Stimulated activated CD4-positive, alpha-beta T cell treated with anti-CD3 and anti-CD28 coated beads, TNF-alpha, amount 100 ng/mL, for 1 hour (primary cell): ENCODE results near the gene OR56A3.

Source experiments
- DNase-seq, 3 donors: peaks; one replicate each; pipeline ENCODE4 v3.0.0-alpha.2; 2020; ENCODE audit warnings: low read depth in 3 of 3, low spot score in 1 of 3

Gene OR56A3

GRCh38 chr11:5968394-5968793 lies 26.3 kb downstream of the OR56A3 start, which contains the start of gene OR56A5:
Gene OR56A5, minus strand, starts transcription at chr11:5968494. Its CDS starts 0 bp downstream, at chr11:5968494.
- DNase-seq, result no peak

- no peak for DNase-seq
Observed at GRCh38 chr11:5973530-5973929, 31.5 kb downstream of the OR56A3 start.

- no peak for DNase-seq
Observed at GRCh38 chr11:5983443-5983842, 41.4 kb downstream of the OR56A3 start.

- DNase-seq, result no peak
Observed at GRCh38 chr11:5986885-5987284, 44.8 kb downstream of the OR56A3 start, which contains the start of gene OR52L1. Gene OR52L1, minus strand, starts transcription at chr11:5986985. Its CDS starts 55 bp downstream, at chr11:5986930.

- DNase-seq, result no peak
Observed at GRCh38 chr11:5989203-5989602, 47.2 kb downstream of the OR56A3 start.

GRCh38 chr11:5992150-5992549 lies 50.1 kb downstream of the OR56A3 start:
- DNase-seq, result no peak

- no peak for DNase-seq
Observed at GRCh38 chr11:5992604-5993251, 50.7 kb downstream of the OR56A3 start.

GRCh38 chr11:5994791-5995190 lies 52.7 kb downstream of the OR56A3 start:
- no peak for DNase-seq
